Left renal pelvis (tissue), 4 donors: ENCODE results near the gene SPATS2. TPM values are rescaled to one million over a fixed set of nuclear protein-coding genes. Genes with fewer than 3 reads are reported as not detected.

Experiments used
- DNase-seq, 4 donors: peaks; one replicate each; pipeline ENCODE4 v3.0.0-alpha.2; 2013; ENCODE audit warnings: low read depth in 4 of 4, low spot score in 3 of 4
- polyA plus RNA-seq, 4 donors: library from polyadenylated mRNA; unstranded; fragments of 120-200 nt; gene quantifications; one replicate each; pipeline ENCODE4 v1.2.1, GENCODE V29; 2013; ENCODE audit not compliant: insufficient read length in 4 of 4

SPATS2 gene
- polyA plus RNA-seq, 4 donors, result 48.7 to 60.5 (median 50.7) TPM

DNA sequence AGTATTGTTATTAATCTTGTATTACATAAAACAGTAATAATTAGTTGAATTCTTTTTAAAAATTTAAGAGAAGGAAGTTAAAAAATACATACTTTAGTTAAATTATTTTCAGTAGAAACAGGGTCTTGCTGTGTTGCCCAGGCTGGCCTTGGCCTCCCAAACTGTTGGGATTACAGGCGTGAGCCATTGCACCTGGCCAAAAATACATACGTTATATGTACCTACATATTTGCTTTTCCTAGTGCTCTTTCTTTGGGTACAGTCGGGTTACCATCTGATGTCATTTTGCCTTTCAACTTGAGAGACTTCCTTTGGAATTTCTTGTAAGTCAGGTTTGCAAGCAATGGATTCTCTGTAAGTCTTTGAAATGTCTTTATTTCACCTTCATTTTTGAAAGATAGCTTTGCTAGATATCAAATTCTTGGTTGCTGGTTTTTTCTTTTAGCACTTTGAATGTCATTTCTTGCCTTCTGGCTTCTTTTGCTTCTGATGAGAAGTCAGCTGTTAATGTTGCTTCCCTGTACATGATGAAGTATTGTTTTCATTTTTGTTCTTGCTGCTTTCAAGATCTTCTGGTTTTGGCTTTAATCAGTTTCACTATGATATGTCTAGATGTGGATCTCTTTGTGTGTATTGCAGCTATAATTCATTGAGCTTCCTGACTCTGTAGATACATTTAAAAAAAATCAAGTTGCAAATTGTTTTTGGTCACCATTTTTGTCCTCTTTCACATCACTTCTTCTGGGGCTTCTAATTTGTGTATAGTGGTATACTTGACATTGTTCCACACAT lies 84.4 kb downstream of the SPATS2 start:
- DNase-seq, result no peak

- peak in 2 of 4 donors; percentile 3 to 7 for DNase-seq
Measured at GRCh38 chr12:49455501-49455900, 88.2 kb downstream of the SPATS2 start.

DNA sequence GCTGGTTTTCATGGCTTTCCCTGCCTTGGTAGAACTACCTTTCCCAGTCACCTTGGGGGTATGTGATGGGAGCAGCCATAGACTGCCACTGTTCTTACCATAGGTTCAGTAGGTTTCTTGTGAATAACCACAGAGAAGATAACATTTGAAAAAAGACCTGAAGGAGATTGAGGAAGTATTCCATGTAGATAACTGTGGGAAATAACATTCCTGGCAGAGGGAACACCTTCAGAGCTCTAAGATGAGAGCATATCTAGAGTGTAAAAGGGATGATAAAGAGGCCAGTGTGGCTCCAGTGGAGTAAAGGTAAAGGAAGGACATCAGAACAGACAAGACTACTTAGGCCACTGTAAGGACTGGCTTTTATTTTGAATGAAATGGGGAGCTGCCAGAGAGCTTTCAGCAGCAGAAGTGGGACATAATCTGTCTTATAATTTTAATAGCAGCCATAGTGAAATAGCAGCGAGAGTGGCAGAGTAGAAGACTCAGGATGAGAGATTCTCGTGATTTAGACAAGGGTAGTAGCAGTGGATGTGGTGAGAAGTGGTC lies 88.9 kb downstream of the SPATS2 start:
- DNase-seq, result no peak

DNA sequence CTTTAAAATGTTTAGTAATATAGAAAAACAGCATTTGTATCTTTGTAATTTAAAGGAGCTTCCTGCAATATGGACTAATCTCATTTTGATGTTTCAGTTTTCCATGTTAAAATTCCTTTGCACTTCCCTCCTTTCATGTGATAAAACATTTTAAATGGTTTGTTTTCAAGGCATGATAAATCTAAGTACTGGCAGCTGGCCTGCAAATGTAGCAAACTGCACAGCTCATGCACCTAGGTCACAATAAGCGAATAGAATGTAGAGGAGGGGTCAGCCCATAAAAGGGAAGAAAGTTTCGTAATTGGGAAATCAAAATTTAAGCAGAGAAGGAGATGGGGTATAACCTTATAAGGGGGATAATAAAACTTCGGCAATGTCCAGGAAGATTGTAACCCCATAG lies 91.6 kb downstream of the SPATS2 start:
- no peak for DNase-seq

DNA sequence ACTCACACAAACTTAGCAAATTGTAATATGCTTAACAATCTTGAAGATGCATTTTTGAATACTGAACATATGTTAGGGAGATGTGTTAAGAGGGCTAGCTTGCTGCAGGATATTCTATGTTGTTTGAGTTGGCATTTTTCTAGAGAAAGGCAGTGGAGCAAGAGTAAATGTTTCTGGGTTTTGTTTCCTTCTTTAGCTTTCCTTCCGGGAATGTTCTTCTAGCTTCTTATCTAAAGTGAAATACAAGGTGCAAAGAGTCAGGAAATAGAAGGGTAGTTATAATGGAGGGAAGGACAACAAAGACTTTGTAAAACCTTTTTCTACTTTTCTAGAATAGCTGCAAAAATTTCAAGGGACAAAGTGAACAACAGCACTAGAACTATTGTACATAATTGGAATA lies 94.0 kb downstream of the SPATS2 start:
- DNase-seq, result no peak

- DNase-seq, result no peak
Measured at GRCh38 chr12:49462083-49462744, 95.0 kb downstream of the SPATS2 start.

DNA sequence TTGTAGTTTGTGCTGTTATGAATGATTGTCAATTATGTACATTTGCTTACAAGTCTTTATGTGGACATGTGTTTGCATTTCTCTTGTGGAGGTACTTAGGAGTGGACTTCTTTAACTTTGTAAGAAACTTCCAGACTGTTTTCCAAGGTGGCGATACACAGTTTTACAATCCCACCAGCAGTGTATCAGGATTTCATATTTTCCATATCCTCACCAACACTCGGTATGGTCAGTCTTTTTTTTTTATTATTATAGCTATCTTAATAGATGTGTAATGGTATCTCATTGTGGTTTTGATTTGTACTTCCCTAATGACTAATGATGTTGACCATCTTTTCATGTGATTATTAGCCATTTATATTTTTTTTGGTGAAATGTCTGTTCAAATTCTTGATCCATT lies 97.9 kb downstream of the SPATS2 start:
- no peak for DNase-seq

DNA sequence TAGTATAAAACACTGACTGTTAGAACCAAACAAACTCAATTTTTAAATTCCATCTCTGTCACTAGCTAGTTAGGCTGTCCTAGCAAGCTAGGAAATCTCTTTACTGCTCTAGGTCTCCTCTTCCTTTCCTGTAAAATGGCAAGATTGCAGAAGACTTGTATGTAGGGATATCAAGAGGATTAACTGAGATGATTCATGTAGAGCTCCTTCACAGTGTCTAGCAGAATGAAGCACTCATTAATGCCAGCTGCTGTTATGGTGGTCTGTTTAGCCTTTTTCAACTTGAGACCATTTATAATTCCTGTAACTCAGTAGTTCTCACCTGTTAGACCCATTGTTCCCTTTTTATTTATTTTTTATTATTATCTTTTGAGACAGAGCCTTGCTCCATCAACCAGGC lies 103.7 kb downstream of the SPATS2 start:
- no peak for DNase-seq

GRCh38 chr12:49471557-49471956 lies 104.3 kb downstream of the SPATS2 start:
- DNase-seq, result no peak

- no peak for DNase-seq
Measured at GRCh38 chr12:49476091-49476490, 108.8 kb downstream of the SPATS2 start.

- no peak for DNase-seq
Measured at GRCh38 chr12:49478949-49479664, 111.8 kb downstream of the SPATS2 start.

DNA sequence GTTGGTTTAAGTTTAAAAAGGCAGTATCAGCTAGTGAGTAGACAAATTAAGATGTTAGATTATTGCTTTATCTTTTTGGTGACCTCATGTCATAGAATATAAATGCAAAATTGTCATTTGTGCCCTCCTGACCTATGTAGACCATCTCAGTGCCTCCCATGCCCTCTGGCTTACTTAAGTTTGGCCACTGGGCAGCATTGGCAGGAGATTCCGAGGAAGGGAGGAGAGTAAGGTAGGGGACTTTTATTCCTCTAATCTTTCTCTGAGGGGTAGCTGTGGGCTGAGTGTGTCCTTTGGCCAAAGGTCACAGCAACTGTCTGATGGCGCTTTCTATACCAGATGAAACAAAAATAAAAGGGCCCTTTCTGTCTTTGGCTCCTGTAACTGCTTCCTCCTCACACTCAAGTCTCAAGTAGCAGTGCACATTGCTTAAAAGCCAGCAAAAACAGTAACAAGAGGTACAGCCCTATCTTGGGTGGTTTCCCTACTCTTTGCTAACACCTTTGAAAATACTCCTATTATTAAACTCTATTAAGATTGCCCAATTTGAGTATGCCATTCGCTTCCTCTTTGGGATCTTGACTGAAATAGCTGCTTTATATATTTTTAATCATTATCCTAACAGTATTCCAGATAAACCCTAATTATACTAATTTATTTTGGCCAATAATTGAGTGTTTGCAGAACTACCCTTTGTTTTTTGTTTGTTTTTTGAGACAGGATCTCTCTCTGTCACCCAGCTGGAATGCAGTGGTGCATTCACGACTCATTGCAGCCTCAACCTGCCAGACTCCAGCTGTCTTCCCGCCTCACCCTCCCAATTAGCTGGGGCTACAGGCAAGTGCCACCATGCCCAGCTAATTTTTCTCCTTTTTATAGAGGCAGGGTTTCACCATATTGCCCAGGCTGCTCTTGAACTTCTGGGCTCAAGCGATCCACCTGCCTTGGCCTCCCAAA lies 115.1 kb downstream of the SPATS2 start:
- no peak for DNase-seq

- no peak for DNase-seq
Measured at GRCh38 chr12:49483619-49484018, 116.4 kb downstream of the SPATS2 start.

DNA sequence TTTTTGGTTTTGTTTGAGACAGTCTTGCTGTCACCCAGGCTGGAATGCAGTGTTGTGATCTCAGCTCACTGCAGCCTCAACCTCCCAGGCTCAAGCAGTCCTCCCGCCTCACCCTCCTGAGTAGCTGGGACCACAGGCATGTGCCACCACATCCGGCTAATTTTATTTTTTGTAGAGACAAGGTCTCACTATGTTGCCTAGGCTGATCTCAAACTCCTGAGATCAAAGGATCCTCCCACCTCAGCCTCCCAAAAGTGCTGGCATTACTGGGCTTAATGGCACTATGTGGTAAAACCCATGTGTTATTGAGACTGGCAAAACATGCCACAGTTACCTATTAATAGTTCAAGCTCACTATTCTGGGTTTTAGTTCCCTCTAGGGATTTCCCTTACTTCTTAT lies 120.3 kb downstream of the SPATS2 start:
- no peak for DNase-seq

DNA sequence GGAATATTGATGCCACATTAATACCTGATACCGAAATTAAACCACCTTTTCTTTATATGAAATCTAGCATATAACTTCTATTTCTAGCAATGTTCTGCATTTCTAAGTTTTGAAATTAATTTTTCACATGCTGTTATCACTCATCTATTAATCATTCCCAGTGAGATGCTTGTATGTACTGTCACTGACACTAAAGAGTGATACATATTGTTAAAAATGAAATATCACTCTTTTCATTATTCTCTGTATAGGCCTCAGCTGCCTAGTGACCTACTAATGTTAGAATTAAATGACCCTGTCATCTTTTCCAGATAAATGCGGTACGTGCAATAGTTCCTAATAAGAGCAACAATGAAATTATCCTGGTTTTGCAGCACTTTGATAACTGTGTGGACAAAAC lies 121.9 kb downstream of the SPATS2 start:
- DNase-seq, result no peak

DNA sequence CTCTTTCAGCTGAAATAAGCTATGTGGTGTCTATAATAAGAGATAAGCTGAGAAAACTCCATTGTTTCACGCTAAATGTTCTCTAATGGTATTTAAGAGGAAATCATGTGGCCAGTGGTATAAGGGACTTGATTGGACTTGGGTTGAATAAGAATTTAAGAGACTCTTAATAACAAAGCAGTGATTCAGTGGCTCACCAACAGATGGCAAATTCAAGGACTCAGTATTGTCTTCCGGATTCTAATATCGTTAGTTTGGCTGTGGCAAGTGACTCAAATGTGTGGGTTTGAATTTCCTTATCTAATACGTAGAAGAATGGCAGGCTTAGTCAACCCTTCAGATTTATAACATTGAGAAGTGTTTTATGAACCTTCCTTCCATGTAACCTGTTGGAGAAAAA lies 122.5 kb downstream of the SPATS2 start:
- no peak for DNase-seq

DNA sequence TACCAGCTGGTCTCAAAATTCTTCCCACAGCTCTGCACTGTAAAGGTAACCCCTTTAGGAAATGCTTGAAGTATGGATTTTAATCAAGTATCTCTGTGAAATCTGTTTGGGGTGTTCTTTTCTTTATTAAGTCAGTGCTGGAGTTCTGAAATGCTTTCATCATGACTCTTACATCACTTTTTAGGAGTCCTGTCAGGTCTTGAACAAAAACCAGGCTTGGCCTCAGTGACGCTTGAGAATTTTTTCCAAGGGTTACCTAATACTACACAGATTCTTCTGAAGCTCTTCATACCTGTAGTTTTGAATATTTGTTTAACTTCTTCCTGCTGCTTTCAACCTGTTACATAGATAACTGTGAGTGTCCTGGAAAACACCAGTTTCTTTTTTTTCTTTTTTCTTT lies 124.6 kb downstream of the SPATS2 start:
- DNase-seq, result no peak

- DNase-seq, result no peak
Measured at GRCh38 chr12:49493900-49494299, 126.6 kb downstream of the SPATS2 start.

DNA sequence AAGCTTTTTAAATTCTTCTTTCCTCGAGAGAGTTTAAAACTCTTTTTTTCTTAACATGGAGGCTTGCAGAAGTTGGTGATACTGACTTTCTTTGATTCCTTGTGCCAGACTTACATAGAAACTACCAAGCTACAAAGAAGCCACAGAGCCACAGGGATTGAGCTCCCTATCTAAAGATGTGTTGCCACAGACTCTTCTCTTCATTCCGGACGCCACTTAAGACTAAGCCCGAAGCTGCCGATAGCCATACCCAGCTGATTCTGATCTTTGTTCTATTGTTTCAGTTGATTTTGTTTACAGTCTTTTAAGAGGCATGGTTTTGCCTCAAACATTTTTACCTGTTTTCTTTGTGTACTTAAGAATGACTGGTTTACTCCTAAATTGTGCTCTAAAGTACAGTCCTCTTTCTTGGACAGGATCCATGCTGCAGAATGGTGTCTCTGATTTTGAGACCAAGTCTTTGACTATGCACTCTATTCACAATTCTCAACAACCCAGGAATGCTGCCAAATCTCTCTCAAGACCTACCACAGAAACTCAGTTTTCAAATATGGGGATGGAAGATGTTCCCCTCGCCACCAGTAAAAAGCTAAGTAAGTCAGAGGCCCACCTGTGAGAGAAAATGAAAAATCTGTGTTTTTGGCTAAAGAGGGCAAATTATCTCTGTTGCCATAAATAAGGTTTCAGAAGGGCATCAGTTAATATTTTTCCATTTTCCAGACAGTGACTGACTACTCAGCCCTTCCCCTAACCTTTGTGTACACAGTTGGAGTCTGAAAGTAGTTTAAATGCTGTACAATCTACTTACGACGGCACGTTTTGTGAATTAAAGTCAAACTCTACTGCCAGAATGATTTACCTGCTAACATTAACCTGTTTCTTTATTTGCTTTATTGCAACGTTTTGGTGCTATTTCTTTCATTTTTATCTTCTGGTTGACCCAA lies 129.4 kb downstream of the SPATS2 start:
- no peak for DNase-seq
